B cell (primary cell): ENCODE data around the gene CMC4. TPM values are rescaled to one million over a fixed set of nuclear protein-coding genes. Genes with fewer than 3 reads are reported as not detected.

Experiments used
- ATAC-seq: fragments of 200-7000 bp; cut with Tn5 transposase; one replicate; pipeline ENCODE4 v1.10.0; 2021; ENCODE audit warnings: low read depth, mild to moderate bottlenecking, moderate number of reproducible peaks, moderate library complexity
- CTCF ChIA-PET: fragments of 350-600 bp; sonication (Branson Sonifier 250); formaldehyde crosslinking; loops from one replicate; lab custom pipeline; 2021; ENCODE audit warnings: antibody characterized with exemption, inconsistent platforms; lab: Charles Lee
- POLR2A ChIA-PET: fragments of 350-600 bp; sonication (Branson Sonifier 250); formaldehyde crosslinking; loops from one replicate; lab custom pipeline; 2021; ENCODE audit warnings: antibody characterized with exemption; lab: Charles Lee
- DNase-seq: peaks from one replicate; pipeline ENCODE4 v3.0.0; 2013
- H2AFZ ChIP-seq: 2 replicates; pipeline ENCODE4 v1.6.1; 2012; ENCODE audit warnings: mild to moderate bottlenecking, low read depth, low read length; ENCODE audit not compliant: insufficient read depth, poor library complexity, severe bottlenecking
- H3K27ac ChIP-seq, 2 donors: 1 replicate in 1 of 2; 2 replicates in 1 of 2; pipeline ENCODE4 v1.5.1; 2012 to 2013; ENCODE audit warnings: low read length in 2 of 2, mild to moderate bottlenecking in 2 of 2, moderate library complexity in 1 of 2
- H3K27me3 ChIP-seq, 4 experiments: fragments of 200-600 bp in 1 of 4; sonication (generic) in 1 of 4; replicated peaks in 1 of 4; 1 replicate in 2 of 4; 2 replicates in 2 of 4; pipeline versions ENCODE4 v1.6.1 to v1.7.0; 2013 to 2016; ENCODE audit warnings: low read length in 3 of 4, mild to moderate bottlenecking in 2 of 4, mixed read lengths in 1 of 4, moderate library complexity in 1 of 4; ENCODE audit not compliant: insufficient read depth in 4 of 4, control insufficient read depth in 3 of 4; ENCODE audit errors: control extremely low read depth in 1 of 4
- H3K36me3 ChIP-seq, 2 experiments: replicated peaks in 1 of 2; 1 replicate in 1 of 2; 2 replicates in 1 of 2; pipeline versions ENCODE4 v1.6.1 to v1.7.1; 2013; ENCODE audit warnings: low read length in 1 of 2; ENCODE audit not compliant: insufficient read depth in 2 of 2, control insufficient read depth in 1 of 2; ENCODE audit errors: control extremely low read depth in 1 of 2, extremely low read depth in 1 of 2
- H3K4me1 ChIP-seq, 2 donors: fragments of 200-600 bp in 1 of 2; sonication (generic) in 1 of 2; 1 replicate in 1 of 2; 2 replicates in 1 of 2; pipeline versions ENCODE4 v1.5.1 to v1.6.1; 2013 to 2017; ENCODE audit warnings: low read length in 2 of 2; ENCODE audit not compliant: control insufficient read depth in 2 of 2, insufficient read depth in 2 of 2
- H3K4me2 ChIP-seq: replicated peaks from 2 replicates; pipeline ENCODE3; 2012; ENCODE audit warnings: mild to moderate bottlenecking, low read depth, low read length; ENCODE audit not compliant: poor library complexity, severe bottlenecking
- H3K4me3 ChIP-seq, 5 experiments: fragments of 200-600 bp in 1 of 5; sonication (generic) in 1 of 5; 1 replicate in 3 of 5; 2 replicates in 2 of 5; pipeline versions ENCODE4 v1.5.1 to v1.7.0; 2011 to 2016; ENCODE audit warnings: low read length in 4 of 5, mild to moderate bottlenecking in 4 of 5, low read depth in 2 of 5, control low read depth in 1 of 5, moderate library complexity in 1 of 5; ENCODE audit not compliant: insufficient read depth in 1 of 5; ENCODE audit errors: control extremely low read depth in 1 of 5, extremely low read depth in 1 of 5
- H3K79me2 ChIP-seq: fragments of 200-600 bp; sonication (generic); one replicate; pipeline ENCODE4 v1.6.0; 2016; ENCODE audit warnings: low read length; ENCODE audit not compliant: control insufficient read depth, insufficient read depth
- H3K9ac ChIP-seq: fragments of 200-600 bp; sonication (generic); 2 replicates; pipeline ENCODE4 v1.6.1; 2017; ENCODE audit warnings: mild to moderate bottlenecking, low read length, moderate library complexity
- H3K9me3 ChIP-seq, 3 donors: one replicate each; pipeline versions ENCODE4 v1.6.1 to v1.7.1; 2013; ENCODE audit warnings: low read length in 2 of 3; ENCODE audit not compliant: control insufficient read depth in 2 of 3, insufficient read depth in 1 of 3; ENCODE audit errors: control extremely low read depth in 1 of 3
- H4K20me1 ChIP-seq: 2 replicates; pipeline ENCODE4 v1.6.0; 2012; ENCODE audit warnings: mild to moderate bottlenecking, low read length; ENCODE audit not compliant: insufficient read depth, control insufficient read depth, poor library complexity, severe bottlenecking
- H3K27ac Mint-ChIP-seq: one replicate; pipeline ENCODE4 v1.8.0; 2021; ENCODE audit warnings: mixed read lengths
- H3K27me3 Mint-ChIP-seq: one replicate; pipeline ENCODE4 v1.8.0; 2021; ENCODE audit warnings: mixed read lengths
- H3K4me1 Mint-ChIP-seq: one replicate; pipeline ENCODE4 v1.8.0; 2021; ENCODE audit warnings: mixed read lengths
- H3K4me3 Mint-ChIP-seq: one replicate; pipeline ENCODE4 v1.8.0; 2021; ENCODE audit warnings: mixed read lengths
- H3K9me3 Mint-ChIP-seq: one replicate; pipeline ENCODE4 v1.8.0; 2022; ENCODE audit warnings: mixed read lengths; ENCODE audit not compliant: insufficient read depth
- EZH2 ChIP-seq: IDR thresholded peaks from 2 replicates; pipeline ENCODE4 v1.6.1; 2012; ENCODE audit warnings: borderline replicate concordance, low read depth, mild to moderate bottlenecking, moderate library complexity, low read length; ENCODE audit not compliant: insufficient read depth, poor library complexity, severe bottlenecking
- WGBS: methylation state at CpG from one replicate; pipeline ENCODE4 v1.1.5; 2013; ENCODE audit warnings: missing lambda C conversion rate; ENCODE audit not compliant: insufficient coverage; 5-methylcytosine and 5-hydroxymethylcytosine counted together
- intact Hi-C: fragments of 100-400 bp; cut with micrococcal nuclease; formaldehyde crosslinking; loops from one replicate; pipeline ENCODE4 v1.10.0; 2022
- polyA plus RNA-seq: library from polyadenylated mRNA; depleted of rRNA; stranded (reverse); fragments of >200 nt; gene quantifications from 2 replicates; pipeline ENCODE4 v1.2.3, GENCODE V29; 2012
- total RNA-seq, 2 donors: library from RNA; stranded (reverse); fragments of 120-200 nt in 1 of 2; gene quantifications; 1 replicate in 1 of 2; 2 replicates in 1 of 2; pipeline versions ENCODE4 v1.2.3 to v1.2.4, GENCODE V29; 2013 to 2022
- TF ChIP-seq, protein P1 (sequence below): fragments of 200-600 bp; IDR thresholded peaks from one replicate; pipeline ENCODE4 v1.8.0; 2022; ENCODE audit warnings: antibody characterized with exemption, mild to moderate bottlenecking

The CMC4 gene
- total and polyA plus RNA-seq, 2 donors (not counting 1 experiment from before 2014, with no cell fraction given) = 6.0 to 10.1 TPM

DNA sequence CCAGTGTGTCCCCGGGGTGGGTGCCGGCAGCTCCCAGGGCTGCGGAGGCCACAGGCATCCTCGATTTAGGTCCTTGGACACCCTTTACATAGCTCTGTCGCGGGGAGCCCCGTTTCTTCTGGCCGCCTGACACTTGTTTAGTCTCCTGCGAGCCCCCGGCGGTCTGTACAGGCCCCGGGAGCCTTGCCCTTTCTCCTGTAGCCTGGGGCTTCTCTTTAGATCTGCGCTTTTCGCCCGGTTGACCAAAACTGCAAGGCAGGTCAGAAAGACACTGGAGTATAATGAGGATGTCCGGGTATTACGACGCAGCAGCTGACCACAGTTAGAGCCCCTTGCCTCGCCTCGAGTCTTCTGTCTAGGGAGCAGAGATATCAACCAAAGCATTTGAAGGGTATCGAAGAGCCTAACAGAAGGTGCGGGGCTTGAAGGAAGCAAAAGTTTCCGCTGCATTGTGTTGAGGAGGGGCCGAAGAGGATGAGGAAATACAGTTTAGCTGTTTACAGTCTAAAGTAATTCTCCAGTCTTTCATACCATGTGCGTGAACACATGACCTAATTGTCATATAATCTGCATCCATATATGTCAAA, 851 bp upstream of the CMC4 start:
- DNase-seq = no peak
- Histone ChIP-seq H3K27me3 (no peaks in the 10 kb centered on the region), H3K27ac (peak overlapping the region; percentile 78 to 83), H3K4me2 (peak overlapping the region; percentile 77), H3K9me3 (no peaks in the 10 kb centered on the region), H3K4me3 (peak overlapping the region; percentile 45 to 73 (median 60)), H2AFZ (peak overlapping the region; percentile 81), H4K20me1 (no peaks in the 10 kb centered on the region), H3K9ac (peak overlapping the region; percentile 70), H3K4me1 (peaks cover 17 to 34% of the 10 kb centered on the region in 2 donors), H3K79me2 (peaks cover 14% of the 10 kb centered on the region), H3K36me3 (peaks cover 0 to 4% of the 10 kb centered on the region in 2 experiments)
- no peak for ATAC-seq
- Mint-ChIP-seq H3K9me3 (no peaks in the 10 kb centered on the region), H3K4me1 (peaks cover 50% of the 10 kb centered on the region), H3K27ac (peak overlapping the region; percentile 95), H3K4me3 (peak overlapping the region; percentile 94), H3K27me3 (no peaks in the 10 kb centered on the region)
- WGBS = 0% methylated on average over 21 of the region's 25 CpGs
- intact Hi-C loops = loop anchor here (1.0 kb wide), 3 partner anchors 14 to 144 kb away; no protein-coding TSS in a partner anchor
- no peak for TF ChIP-seq EZH2
- TF ChIP-seq, protein P1, sequence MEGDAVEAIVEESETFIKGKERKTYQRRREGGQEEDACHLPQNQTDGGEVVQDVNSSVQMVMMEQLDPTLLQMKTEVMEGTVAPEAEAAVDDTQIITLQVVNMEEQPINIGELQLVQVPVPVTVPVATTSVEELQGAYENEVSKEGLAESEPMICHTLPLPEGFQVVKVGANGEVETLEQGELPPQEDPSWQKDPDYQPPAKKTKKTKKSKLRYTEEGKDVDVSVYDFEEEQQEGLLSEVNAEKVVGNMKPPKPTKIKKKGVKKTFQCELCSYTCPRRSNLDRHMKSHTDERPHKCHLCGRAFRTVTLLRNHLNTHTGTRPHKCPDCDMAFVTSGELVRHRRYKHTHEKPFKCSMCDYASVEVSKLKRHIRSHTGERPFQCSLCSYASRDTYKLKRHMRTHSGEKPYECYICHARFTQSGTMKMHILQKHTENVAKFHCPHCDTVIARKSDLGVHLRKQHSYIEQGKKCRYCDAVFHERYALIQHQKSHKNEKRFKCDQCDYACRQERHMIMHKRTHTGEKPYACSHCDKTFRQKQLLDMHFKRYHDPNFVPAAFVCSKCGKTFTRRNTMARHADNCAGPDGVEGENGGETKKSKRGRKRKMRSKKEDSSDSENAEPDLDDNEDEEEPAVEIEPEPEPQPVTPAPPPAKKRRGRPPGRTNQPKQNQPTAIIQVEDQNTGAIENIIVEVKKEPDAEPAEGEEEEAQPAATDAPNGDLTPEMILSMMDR = no peak
- CTCF ChIA-PET = interaction anchor here (1.4 kb wide), 1 partner anchor 23 kb away, joined by 3 read pairs; no protein-coding TSS in a partner anchor
- POLR2A ChIA-PET = interaction anchor here (1.8 kb wide), 1 partner anchor 45 kb away, joined by 7 read pairs; the partner anchor contains the start of gene FUNDC2

DNA sequence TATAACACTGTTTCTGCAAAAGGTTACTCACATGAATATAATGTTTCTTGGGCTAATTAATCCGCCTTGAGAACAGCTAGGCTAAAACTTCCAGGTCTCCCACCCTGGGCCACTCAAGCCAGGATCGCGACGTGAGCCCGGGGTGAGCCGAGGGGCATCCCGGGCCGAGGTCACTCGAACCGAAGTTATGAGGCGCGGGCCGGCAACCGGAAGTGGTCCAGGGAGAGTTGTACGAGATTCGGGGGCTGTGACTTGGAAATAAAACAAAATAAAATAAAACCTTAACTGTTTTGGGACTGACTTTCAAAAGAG, 317 bp downstream of the CMC4 start:
- Mint-ChIP-seq H3K9me3 (no peaks in the 10 kb centered on the region), H3K4me3 (peak overlapping the region; percentile 85), H3K4me1 (peaks cover 49% of the 10 kb centered on the region), H3K27ac (peak overlapping the region; percentile 87), H3K27me3 (no peaks in the 10 kb centered on the region)
- no peak for DNase-seq
- H3K36me3 ChIP-seq = no peaks in the 10 kb centered on the region
- H2AFZ ChIP-seq = peak overlapping the region; percentile 65
- no CpG with 5 or more reads among the region's 16 CpGs for WGBS
- H3K27ac ChIP-seq = peak overlapping the region; percentile 88 to 89
- no peaks in the 10 kb centered on the region for H3K9me3 ChIP-seq
- POLR2A ChIA-PET = interaction anchor here (1.8 kb wide), 1 partner anchor 44 kb away, joined by 7 read pairs; the partner anchor contains the start of gene FUNDC2
- H3K4me1 ChIP-seq = peaks cover 17 to 34% of the 10 kb centered on the region in 2 donors
- H3K79me2 ChIP-seq = peaks cover 14% of the 10 kb centered on the region
- intact Hi-C loops = no loop called here
- ATAC-seq = peak; percentile 1
- peak overlapping the region; percentile 78 for H3K9ac ChIP-seq
- CTCF ChIA-PET = interaction anchor here (0.9 kb wide), 1 partner anchor 44 kb away, joined by 6 read pairs; the partner anchor contains the start of gene FUNDC2
- H3K4me2 ChIP-seq = peak overlapping the region; percentile 70
- TF ChIP-seq, protein P1 = no peak
- TF ChIP-seq EZH2 = no peak
- peak overlapping the region; percentile 62 to 81 (median 77) for H3K4me3 ChIP-seq
- H3K27me3 ChIP-seq = no peaks in the 10 kb centered on the region
- no peaks in the 10 kb centered on the region for H4K20me1 ChIP-seq
